ENCODE results near the gene CHRNB2.
A peak's percentile ranks its signal among the peaks of the same experiment; 100 is the strongest.

The CHRNB2 gene

GRCh38 chr1:154553056-154554030, 14.2 kb upstream of the CHRNB2 start:
- no peak for DNase-seq

DNA sequence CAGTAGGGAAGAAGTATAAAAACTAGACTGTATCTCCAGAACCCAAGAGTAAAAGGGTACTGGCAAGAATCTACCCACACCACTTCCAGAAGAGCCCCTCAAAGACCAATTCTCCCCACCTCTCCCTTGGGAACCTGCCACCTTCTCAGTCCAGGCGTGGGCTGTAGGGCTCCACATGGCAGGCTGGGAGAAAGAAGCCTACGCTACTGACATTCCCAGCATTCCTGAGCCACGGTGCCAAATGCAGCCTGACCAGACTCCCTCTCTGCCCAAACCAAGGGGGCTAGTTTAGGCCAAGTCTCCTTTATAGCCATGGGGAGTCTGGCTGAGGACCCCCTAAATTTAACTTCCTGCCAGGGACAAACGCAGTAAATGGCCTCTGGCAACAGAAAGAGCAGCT, 11.2 kb upstream of the CHRNB2 start:
- DNase-seq, result no peak

- no peak for DNase-seq
Observed at GRCh38 chr1:154557248-154557938, 10.2 kb upstream of the CHRNB2 start.

- DNase-seq, result no peak
Observed at GRCh38 chr1:154557939-154558719, 9.4 kb upstream of the CHRNB2 start, which contains the start of gene UBE2Q1. Gene UBE2Q1 (minus strand): TSS chr1:154558662. CDS start chr1:154558553, 109 bp downstream.

- peak; percentile 99 for DNase-seq
Observed at GRCh38 chr1:154558720-154559465, 8.7 kb upstream of the CHRNB2 start.

DNA sequence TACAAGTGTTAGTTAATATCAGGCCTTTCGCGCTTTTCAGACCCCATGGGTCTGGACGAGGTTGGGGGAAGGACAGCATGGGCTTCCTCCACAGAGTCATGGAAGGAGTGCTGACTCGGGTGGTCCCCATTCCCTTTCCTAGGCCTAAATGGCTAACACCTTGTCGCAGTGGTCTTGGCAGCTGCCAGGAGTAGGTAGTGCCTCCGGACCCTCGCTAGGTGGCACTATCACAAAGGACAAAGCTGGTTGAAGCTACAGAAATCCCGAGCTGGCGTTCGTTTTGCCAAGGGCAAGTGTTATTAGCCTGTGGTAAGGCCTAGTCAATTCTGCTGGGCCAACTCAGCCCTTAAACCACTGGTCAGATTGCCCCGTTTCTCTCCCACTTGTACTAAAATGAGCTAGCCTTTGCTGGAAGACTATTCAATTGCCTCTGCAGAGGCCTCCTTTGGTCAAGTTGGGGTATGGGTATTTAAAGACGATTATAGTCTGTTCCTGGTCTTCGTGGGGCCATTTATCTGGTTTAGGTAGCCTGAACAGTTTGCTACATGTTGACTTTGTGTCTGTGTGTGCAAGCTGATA, 8.0 kb upstream of the CHRNB2 start:
- DNase-seq, result peak; percentile 80

GRCh38 chr1:154565876-154566275, 1.7 kb upstream of the CHRNB2 start:
- DNase-seq, result no peak

DNA sequence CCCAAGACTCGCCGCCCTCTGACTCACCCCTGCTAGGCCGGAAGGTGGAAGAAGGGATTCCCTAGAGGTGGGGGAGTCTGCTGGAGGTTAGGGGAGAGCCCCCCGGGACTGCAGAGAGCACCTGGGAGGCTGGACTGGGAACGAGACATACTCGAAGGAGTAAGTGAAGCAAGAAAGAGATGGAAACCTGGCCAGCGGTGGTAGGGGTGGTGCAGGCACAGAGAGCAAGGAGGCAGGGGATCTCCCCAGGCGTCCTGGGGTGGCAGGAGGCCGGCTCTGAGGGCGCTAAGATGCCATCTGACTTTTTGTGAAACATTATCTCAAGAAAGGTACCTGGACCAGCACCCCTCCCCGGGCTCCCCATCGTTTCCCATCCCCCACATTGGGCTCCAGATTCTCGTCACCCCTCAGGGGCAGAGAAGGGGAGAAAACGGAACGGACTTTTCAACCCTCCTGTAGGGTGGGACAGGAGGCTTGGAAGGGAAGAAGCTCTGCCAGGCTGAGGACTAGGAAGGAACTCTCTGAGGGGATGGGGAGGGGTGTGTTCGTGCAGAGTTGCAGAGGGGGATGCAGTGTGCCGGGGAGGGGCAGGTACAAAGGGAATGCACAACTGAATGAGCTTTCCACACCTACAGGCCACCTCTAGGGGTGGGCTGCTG, 708 bp downstream of the CHRNB2 start:
- no peak for DNase-seq

DNA sequence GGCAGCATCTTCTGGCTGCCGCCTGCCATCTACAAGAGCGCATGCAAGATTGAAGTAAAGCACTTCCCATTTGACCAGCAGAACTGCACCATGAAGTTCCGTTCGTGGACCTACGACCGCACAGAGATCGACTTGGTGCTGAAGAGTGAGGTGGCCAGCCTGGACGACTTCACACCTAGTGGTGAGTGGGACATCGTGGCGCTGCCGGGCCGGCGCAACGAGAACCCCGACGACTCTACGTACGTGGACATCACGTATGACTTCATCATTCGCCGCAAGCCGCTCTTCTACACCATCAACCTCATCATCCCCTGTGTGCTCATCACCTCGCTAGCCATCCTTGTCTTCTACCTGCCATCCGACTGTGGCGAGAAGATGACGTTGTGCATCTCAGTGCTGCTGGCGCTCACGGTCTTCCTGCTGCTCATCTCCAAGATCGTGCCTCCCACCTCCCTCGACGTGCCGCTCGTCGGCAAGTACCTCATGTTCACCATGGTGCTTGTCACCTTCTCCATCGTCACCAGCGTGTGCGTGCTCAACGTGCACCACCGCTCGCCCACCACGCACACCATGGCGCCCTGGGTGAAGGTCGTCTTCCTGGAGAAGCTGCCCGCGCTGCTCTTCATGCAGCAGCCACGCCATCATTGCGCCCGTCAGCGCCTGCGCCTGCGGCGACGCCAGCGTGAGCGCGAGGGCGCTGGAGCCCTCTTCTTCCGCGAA, 3.8 kb downstream of the CHRNB2 start:
- no peak for DNase-seq

DNA sequence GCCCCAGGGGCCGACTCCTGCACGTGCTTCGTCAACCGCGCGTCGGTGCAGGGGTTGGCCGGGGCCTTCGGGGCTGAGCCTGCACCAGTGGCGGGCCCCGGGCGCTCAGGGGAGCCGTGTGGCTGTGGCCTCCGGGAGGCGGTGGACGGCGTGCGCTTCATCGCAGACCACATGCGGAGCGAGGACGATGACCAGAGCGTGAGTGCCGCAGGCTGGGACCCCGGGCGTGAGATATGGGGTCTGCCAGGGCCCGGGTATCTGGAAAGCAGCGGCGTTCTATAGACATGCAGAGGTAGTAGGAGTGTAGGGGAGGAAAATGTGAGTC, 4.3 kb downstream of the CHRNB2 start:
- no peak for DNase-seq

- no peak for DNase-seq
Observed at GRCh38 chr1:154572468-154573167, 5.0 kb downstream of the CHRNB2 start.

DNA sequence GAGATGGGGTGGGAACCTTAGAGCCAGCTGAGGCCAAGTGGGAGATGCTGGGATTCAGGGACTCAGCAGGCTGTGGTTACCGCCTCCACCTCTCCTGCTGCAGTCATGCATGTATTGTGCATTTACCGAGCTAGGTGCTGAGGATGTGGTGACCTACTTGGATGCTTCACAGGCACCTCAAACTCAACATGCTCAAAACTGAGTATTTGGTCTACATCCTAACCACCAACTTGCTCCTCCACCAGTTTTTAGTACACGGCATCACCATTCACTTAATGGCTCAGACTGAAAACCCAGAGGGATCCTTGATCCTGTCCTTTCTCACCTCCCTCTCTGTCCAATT, 5.6 kb downstream of the CHRNB2 start:
- no peak for DNase-seq

DNA sequence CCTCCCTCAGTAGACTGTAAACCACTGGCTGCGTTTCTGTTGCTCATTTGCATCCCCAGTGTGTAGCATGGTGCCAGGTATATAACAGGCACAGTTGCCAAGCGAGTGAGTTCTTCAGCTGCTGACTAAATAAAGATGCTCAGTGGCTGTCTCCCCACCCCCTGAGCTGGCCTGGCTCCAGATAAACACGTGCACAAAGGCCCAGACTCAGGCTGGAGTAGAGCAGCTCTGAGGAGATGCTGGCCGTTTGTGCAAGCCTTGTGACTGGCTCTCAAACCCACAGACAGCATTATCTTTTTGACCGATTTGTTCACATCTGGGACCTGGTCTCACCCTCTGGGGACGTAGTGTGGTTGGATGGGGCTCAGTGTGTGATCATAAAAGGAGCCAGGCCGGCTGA, 7.1 kb downstream of the CHRNB2 start:
- DNase-seq, result no peak

DNA sequence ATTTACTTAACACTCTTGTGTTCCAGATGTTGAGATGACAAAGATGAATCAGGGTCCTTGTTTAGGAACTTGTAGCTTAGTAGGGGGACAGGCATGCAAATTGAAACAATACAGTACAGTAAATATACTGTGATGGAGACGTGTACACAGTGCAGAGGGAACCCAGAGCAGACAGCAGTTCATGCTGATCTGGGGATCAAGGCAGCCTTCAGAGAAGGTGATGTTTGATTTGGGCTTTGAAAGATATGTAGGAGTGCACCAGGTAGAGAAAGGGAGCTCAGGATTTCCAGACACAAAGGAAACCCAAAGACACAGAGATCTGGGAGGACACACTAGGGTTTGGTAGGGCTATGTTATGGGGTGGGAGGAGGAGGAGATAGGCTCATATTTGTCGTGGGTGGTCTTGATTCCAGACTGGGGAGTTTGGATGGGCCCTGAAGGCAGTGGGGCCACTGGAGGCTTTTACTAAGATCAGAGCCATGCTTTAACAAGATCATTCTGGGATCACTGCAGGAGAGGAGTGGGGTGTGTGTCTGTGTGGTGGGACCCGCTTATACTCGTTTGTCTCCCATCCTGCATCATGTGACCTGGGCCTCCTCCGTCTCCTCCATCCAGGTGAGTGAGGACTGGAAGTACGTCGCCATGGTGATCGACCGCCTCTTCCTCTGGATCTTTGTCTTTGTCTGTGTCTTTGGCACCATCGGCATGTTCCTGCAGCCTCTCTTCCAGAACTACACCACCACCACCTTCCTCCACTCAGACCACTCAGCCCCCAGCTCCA, 7.8 kb downstream of the CHRNB2 start:
- no peak for DNase-seq

GRCh38 chr1:154575951-154576566, 8.5 kb downstream of the CHRNB2 start:
- DNase-seq, result no peak

DNA sequence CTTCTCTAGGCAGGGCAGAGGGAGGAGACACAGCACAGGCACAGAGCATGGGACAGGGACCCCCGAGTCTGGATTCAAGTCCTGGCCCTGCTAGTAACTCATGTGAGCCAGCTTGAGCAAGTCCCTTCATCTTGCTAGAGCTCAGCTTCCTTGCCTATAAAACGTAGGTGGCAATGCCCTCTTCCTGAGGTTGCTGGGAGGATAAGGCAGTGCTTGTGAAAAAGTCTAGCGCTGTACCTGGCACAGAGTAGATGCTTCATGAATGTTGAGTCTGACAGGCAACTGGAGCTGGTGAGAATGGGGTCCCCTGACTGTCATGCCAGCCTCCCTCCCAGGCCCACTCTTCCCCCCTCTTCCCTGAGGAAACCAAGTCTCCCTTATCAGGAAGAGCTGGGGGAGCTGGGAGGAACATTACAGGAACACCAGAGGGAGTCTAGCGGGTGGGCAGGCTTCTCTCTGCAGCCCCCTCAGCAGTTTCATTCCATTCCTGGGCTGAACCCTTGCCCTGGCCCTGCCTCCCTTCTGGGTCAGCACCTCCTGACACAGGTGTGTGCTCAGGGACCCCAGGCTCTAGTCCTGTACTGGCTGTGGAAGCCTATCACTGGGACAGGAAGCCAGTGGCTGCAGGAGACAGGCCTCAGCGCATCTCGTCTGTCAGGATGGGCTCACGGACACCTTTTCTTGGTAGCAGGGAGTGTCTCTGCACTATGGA, 9.9 kb downstream of the CHRNB2 start:
- DNase-seq, result no peak

- no peak for DNase-seq
Observed at GRCh38 chr1:154578058-154578418, 10.5 kb downstream of the CHRNB2 start.

GRCh38 chr1:154579374-154579773, 11.8 kb downstream of the CHRNB2 start:
- no peak for DNase-seq

- no peak for DNase-seq
Observed at GRCh38 chr1:154581766-154582165, 14.2 kb downstream of the CHRNB2 start.

All from NCI-H2171 (cell line).